SK-N-SH treated with all-trans-retinoic acid at 6 μM for 48 hours (cell line): ENCODE results near the gene CREB3L2.

Experiments
- ATAC-seq: fragments of 200-7000 bp; cut with Tn5 transposase; 3 replicates; pipeline ENCODE4 v1.9.1; 2020; ENCODE audit warnings: mild to moderate bottlenecking, moderate library complexity
- BACH2 ChIP-seq: fragments of 250-450 bp; sonication (Bioruptor Pico); IDR thresholded peaks from 2 replicates; pipeline ENCODE4 v1.9.0; 2021; ENCODE audit warnings: mild to moderate bottlenecking, borderline replicate concordance
- CSDC2 ChIP-seq: fragments of 250-450 bp; sonication (Bioruptor Pico); IDR thresholded peaks from 2 replicates; pipeline ENCODE4 v1.5.0; 2020; ENCODE audit warnings: mild to moderate bottlenecking, moderate library complexity
- ESRRG ChIP-seq: fragments of 250-450 bp; sonication (Bioruptor Pico); IDR thresholded peaks from 2 replicates; pipeline ENCODE4 v1.6.1; 2021; ENCODE audit warnings: mild to moderate bottlenecking
- GLIS3 ChIP-seq: fragments of 250-450 bp; sonication (Bioruptor Pico); IDR thresholded peaks from 2 replicates; pipeline ENCODE4 v1.5.0; 2020; ENCODE audit warnings: mild to moderate bottlenecking, moderate library complexity
- ISL1 ChIP-seq: fragments of 250-450 bp; sonication (Bioruptor Pico); IDR thresholded peaks from 2 replicates; pipeline ENCODE4 v2.1.2; 2022; ENCODE audit warnings: mild to moderate bottlenecking, moderate library complexity
- OSR1 ChIP-seq: fragments of 250-450 bp; sonication (Bioruptor Pico); IDR thresholded peaks from 2 replicates; pipeline ENCODE4 v1.8.0; 2022; ENCODE audit warnings: moderate library complexity, mild to moderate bottlenecking, inconsistent platforms
- PPARA ChIP-seq: fragments of 250-450 bp; sonication (Bioruptor Pico); IDR thresholded peaks from 2 replicates; pipeline ENCODE4 v1.5.0; 2020; ENCODE audit warnings: mild to moderate bottlenecking, borderline replicate concordance
- RARB ChIP-seq: fragments of 250-450 bp; sonication (Bioruptor Pico); IDR thresholded peaks from 2 replicates; pipeline ENCODE4 v1.8.0; 2021; ENCODE audit warnings: mild to moderate bottlenecking, moderate library complexity
- SNAI2 ChIP-seq: fragments of 250-450 bp; sonication (Bioruptor Pico); IDR thresholded peaks from 2 replicates; pipeline ENCODE4 v1.5.0; 2020; ENCODE audit warnings: mild to moderate bottlenecking, moderate library complexity
- TOX ChIP-seq: fragments of 250-450 bp; sonication (Bioruptor Pico); IDR thresholded peaks from 2 replicates; pipeline ENCODE4 v1.8.0; 2021; ENCODE audit warnings: mild to moderate bottlenecking, moderate library complexity, borderline replicate concordance
- ZFP30 ChIP-seq: fragments of 450-650 bp; formaldehyde crosslinking; IDR thresholded peaks from 2 replicates; pipeline ENCODE4 v1.5.0; 2022; ENCODE audit warnings: mild to moderate bottlenecking, moderate library complexity
- ZNF565 ChIP-seq: fragments of 450-650 bp; formaldehyde crosslinking; conservative IDR thresholded peaks from 2 replicates; pipeline ENCODE4 v1.5.0; 2020; ENCODE audit warnings: low read depth, mild to moderate bottlenecking, moderate library complexity
- ZNF70 ChIP-seq: fragments of 450-650 bp; formaldehyde crosslinking; IDR thresholded peaks from 2 replicates; pipeline ENCODE4 v1.5.0; 2020; ENCODE audit warnings: mild to moderate bottlenecking, moderate library complexity
- TF ChIP-seq, protein P1 (sequence below): fragments of 250-450 bp; sonication (Bioruptor Pico); IDR thresholded peaks from 2 replicates; pipeline ENCODE4 v1.5.0; 2020; ENCODE audit warnings: mild to moderate bottlenecking, moderate library complexity
- TF ChIP-seq, protein P2 (sequence below): fragments of 250-450 bp; sonication (Bioruptor Pico); IDR thresholded peaks from 2 replicates; pipeline ENCODE4 v1.8.0; 2021; ENCODE audit warnings: low read depth, mild to moderate bottlenecking, moderate library complexity, borderline replicate concordance
- TF ChIP-seq, protein P3 (sequence below): fragments of 250-450 bp; sonication (Bioruptor Pico); IDR thresholded peaks from 2 replicates; pipeline ENCODE4 v1.5.1; 2020; ENCODE audit warnings: low read depth, mild to moderate bottlenecking, moderate library complexity
- TF ChIP-seq, protein P4 (sequence below): fragments of 250-450 bp; sonication (Bioruptor Pico); IDR thresholded peaks from 2 replicates; pipeline ENCODE4 v1.8.0; 2020; ENCODE audit warnings: mild to moderate bottlenecking, moderate library complexity, borderline replicate concordance

Gene CREB3L2

DNA sequence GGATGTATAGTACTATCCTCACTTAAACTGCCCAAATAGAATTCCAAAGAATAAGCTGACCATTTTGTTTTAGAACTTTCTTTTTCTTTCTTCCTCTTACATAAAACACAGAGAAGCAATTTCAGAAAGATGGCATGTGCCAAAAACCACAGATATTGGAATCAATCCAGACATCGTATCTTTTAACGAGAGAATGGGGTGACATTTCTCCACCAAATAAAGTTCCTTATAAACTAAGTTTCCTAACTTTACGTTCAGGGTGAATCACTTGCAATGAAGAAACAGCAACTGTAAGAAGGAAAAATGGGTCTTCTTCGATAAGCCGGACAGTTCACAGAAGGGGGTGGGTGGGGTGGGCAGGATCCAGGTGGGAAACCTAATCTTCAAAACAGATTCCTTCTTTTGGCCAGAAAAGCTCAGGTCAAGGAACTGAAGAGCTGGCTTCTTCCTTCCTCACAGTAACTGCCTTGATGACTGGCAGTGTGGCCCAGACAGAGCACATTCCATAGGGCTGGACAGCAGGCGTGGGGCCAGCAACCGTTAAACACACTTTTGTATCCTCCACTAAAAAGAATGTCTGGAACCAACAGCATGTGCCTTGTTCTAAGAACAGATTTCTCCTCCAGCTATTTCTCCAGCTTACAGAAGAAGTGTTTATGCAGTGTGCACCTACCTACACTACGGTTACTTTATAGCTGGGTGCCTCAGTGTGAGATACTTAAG is 31.5 kb downstream of the CREB3L2 start:
- peak; percentile 92 for ATAC-seq
- TF ChIP-seq, protein P1, sequence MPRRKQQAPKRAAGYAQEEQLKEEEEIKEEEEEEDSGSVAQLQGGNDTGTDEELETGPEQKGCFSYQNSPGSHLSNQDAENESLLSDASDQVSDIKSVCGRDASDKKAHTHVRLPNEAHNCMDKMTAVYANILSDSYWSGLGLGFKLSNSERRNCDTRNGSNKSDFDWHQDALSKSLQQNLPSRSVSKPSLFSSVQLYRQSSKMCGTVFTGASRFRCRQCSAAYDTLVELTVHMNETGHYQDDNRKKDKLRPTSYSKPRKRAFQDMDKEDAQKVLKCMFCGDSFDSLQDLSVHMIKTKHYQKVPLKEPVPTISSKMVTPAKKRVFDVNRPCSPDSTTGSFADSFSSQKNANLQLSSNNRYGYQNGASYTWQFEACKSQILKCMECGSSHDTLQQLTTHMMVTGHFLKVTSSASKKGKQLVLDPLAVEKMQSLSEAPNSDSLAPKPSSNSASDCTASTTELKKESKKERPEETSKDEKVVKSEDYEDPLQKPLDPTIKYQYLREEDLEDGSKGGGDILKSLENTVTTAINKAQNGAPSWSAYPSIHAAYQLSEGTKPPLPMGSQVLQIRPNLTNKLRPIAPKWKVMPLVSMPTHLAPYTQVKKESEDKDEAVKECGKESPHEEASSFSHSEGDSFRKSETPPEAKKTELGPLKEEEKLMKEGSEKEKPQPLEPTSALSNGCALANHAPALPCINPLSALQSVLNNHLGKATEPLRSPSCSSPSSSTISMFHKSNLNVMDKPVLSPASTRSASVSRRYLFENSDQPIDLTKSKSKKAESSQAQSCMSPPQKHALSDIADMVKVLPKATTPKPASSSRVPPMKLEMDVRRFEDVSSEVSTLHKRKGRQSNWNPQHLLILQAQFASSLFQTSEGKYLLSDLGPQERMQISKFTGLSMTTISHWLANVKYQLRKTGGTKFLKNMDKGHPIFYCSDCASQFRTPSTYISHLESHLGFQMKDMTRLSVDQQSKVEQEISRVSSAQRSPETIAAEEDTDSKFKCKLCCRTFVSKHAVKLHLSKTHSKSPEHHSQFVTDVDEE (CRISPR knock-in tag): no peak
- TF ChIP-seq RARB (CRISPR knock-in tag) (no peak), TOX (no peak), BACH2 (CRISPR knock-in tag) (no peak), ZNF565 (CRISPR knock-in tag) (no peak), PPARA (CRISPR knock-in tag) (no peak), CSDC2 (CRISPR knock-in tag) (no peak), GLIS3 (no peak)
- TF ChIP-seq, protein P2, sequence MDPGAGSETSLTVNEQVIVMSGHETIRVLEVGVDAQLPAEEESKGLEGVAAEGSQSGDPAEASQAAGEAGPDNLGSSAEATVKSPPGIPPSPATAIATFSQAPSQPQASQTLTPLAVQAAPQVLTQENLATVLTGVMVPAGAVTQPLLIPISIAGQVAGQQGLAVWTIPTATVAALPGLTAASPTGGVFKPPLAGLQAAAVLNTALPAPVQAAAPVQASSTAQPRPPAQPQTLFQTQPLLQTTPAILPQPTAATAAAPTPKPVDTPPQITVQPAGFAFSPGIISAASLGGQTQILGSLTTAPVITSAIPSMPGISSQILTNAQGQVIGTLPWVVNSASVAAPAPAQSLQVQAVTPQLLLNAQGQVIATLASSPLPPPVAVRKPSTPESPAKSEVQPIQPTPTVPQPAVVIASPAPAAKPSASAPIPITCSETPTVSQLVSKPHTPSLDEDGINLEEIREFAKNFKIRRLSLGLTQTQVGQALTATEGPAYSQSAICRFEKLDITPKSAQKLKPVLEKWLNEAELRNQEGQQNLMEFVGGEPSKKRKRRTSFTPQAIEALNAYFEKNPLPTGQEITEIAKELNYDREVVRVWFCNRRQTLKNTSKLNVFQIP (CRISPR knock-in tag): no peak
- TF ChIP-seq, protein P3, sequence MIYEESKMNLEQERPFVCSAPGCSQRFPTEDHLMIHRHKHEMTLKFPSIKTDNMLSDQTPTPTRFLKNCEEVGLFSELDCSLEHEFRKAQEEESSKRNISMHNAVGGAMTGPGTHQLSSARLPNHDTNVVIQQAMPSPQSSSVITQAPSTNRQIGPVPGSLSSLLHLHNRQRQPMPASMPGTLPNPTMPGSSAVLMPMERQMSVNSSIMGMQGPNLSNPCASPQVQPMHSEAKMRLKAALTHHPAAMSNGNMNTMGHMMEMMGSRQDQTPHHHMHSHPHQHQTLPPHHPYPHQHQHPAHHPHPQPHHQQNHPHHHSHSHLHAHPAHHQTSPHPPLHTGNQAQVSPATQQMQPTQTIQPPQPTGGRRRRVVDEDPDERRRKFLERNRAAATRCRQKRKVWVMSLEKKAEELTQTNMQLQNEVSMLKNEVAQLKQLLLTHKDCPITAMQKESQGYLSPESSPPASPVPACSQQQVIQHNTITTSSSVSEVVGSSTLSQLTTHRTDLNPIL (CRISPR knock-in tag): no peak
- TF ChIP-seq, protein P4, sequence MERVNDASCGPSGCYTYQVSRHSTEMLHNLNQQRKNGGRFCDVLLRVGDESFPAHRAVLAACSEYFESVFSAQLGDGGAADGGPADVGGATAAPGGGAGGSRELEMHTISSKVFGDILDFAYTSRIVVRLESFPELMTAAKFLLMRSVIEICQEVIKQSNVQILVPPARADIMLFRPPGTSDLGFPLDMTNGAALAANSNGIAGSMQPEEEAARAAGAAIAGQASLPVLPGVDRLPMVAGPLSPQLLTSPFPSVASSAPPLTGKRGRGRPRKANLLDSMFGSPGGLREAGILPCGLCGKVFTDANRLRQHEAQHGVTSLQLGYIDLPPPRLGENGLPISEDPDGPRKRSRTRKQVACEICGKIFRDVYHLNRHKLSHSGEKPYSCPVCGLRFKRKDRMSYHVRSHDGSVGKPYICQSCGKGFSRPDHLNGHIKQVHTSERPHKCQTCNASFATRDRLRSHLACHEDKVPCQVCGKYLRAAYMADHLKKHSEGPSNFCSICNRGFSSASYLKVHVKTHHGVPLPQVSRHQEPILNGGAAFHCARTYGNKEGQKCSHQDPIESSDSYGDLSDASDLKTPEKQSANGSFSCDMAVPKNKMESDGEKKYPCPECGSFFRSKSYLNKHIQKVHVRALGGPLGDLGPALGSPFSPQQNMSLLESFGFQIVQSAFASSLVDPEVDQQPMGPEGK: no peak

DNA sequence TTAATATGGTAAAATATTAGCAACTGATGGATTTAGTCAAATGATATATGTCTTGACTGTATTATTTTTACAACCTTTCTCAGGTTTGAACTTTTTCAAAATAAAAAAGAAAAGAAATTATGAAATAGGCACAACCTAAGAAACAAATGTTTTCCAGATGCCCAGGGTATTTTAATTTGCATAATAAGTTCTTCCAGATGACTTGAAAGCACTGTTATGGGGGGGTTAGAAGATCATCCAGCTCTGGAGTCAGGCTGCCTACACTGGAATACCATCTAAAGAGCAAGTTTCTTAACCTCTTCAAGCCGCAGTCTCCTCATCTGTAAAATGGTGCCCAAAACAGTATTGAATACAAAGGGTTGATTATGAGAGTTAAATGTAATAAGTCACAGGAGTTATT is 32.1 kb downstream of the CREB3L2 start:
- TF ChIP-seq, protein P4: no peak
- TF ChIP-seq ZFP30 (CRISPR knock-in tag): no peak
- no peak for TF ChIP-seq ZNF565 (CRISPR knock-in tag)
- TF ChIP-seq, protein P1 (CRISPR knock-in tag): no peak
- TF ChIP-seq ESRRG (CRISPR knock-in tag): no peak
- no peak for TF ChIP-seq CSDC2 (CRISPR knock-in tag)
- TF ChIP-seq OSR1 (CRISPR knock-in tag): no peak
- TF ChIP-seq GLIS3: no peak
- TF ChIP-seq ZNF70 (CRISPR knock-in tag): no peak
- no peak for TF ChIP-seq RARB (CRISPR knock-in tag)
- no peak for TF ChIP-seq ISL1 (CRISPR knock-in tag)
- no peak for TF ChIP-seq SNAI2 (CRISPR knock-in tag)
- ATAC-seq: no peak
